DMS114 treated with DMSO at 0.1 percent for 48 hours (cell line): ENCODE results near the gene ANTXR1.

Experiments used
- DNase-seq: peaks from one replicate; lab custom pipeline; 2025; ENCODE audit not compliant: unreplicated experiment; lab: John Stamatoyannopoulos, UW

ANTXR1 gene

GRCh38 chr2:69177063-69177771, 164.2 kb downstream of the ANTXR1 start:
- DNase-seq: no peak

DNA sequence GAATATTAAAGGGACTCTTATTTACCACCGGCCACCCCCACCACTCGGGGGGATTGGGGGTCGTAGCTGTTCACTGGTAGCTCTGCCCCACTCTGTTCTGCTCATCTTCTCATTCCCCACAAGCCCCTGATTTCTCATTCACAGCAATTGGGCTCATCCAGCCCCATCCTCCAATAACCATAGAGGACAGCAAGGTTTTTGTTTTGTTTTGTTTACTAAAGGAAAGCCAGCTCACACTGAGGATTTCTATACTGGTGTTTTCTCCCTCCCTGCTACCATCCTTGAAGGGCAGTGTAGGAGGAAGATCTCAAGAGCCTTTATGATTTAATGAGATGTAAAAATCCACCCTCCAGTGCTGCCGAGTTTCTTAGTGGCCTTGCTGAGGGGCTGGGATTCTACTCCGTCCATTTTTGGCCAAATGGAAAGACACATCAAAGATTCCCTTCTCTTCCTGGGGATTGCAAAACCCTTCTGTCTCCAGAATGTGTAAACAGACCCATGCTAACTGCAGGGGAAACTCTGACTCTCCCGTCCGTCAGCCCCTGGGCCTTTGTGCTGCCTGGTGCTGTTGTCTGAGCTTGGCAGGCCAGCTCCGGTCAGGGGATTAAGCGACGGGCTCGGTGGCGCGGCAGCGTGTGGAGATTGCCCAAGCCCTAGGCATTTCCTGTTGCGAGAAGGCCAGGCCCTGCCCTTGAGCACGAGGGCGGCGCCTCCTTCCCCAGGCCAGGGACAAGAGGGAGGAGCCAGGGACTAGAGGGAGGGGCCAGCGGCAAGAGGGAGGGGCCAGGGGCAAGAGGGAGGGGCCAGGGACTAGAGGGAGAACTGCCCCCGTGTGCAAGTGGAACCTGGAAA, 165.0 kb downstream of the ANTXR1 start:
- no peak for DNase-seq

DNA sequence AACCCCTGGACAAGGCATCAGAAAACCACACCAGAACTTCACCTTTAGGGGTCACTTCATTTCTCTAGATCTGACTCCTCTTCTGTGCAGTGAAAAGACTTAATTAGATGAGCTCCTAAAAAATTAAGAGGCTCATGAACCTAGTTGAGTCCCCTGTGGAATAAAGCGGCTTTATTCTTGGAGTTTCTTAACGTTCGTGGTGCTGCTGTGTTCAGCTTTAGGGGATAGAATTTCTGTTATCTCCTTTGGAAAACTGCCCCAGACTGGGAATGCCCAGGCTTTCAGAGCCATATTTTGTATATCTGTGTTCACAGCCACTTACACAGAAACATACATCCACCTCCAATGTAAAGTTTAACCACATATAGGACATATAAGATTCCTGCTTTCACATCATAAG, 165.8 kb downstream of the ANTXR1 start:
- no peak for DNase-seq

- DNase-seq: no peak
These were observed 167.2 kb downstream of the ANTXR1 start for GRCh38 chr2:69180227-69180626.

GRCh38 chr2:69180974-69181373, 168.0 kb downstream of the ANTXR1 start:
- DNase-seq: no peak

GRCh38 chr2:69181806-69182427, 168.9 kb downstream of the ANTXR1 start:
- no peak for DNase-seq

- DNase-seq: no peak
These were observed 170.7 kb downstream of the ANTXR1 start for GRCh38 chr2:69183659-69184058.

GRCh38 chr2:69184224-69184623, 171.2 kb downstream of the ANTXR1 start:
- DNase-seq: no peak

DNA sequence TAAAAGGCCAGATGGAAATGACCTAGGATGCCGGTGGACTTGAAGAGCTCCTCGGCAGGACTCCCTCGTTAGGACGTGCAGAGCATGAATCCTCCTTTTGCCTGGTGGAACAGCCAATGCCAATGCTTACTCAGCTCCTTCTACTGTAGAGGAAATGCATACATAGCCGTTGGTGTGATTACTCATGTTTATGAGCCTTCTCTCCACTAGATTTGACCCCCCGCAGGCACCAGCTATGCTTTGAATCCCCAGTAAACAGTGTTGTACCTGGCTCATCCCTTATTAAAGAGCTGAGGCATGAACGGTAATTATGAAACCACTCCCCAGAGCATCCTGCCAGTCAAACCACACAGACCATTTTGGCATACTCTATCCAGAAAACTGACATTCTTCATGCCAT, 172.8 kb downstream of the ANTXR1 start:
- no peak for DNase-seq

- no peak for DNase-seq
These were observed 173.6 kb downstream of the ANTXR1 start for GRCh38 chr2:69186614-69187013.

- DNase-seq: no peak
These were observed 175.4 kb downstream of the ANTXR1 start for GRCh38 chr2:69188182-69188900.

GRCh38 chr2:69190743-69191404, 177.9 kb downstream of the ANTXR1 start:
- DNase-seq: no peak

- DNase-seq: no peak
These were observed 178.7 kb downstream of the ANTXR1 start for GRCh38 chr2:69191634-69192033.

DNA sequence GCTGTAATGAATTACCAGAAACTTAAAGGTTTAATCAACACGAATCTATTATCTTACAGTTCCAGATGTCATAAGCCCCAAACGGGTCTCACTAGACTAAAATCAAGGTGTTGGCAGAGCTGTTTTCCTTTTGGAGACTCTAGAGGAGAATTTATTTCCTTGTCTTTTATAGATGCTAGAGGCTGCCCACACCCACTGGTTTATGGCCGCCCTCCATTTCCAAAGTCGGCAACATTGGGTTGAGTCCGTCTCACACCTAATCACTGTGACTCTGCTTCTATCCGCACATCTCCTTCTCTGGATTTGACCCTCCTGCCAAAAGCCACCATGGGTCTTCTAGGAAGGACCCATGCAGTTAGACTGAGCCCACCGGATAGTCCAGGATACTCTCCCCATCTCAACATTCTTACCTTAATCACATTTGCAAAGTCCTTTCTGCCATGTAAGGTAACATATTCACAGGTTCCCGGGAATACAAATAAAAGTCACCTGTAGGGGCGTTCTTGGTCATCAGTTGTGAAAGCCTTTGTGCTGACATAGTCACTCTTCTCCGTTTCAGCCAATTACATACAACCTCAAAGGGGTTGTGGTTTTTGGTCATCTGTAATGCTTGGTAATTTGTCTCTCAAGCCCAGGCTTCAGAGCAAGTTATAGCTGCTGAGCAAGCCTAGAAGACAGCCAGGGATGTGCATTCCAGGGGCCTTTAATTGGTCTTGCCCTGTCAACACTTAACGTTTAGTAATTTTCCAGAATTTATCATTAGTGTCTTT, 179.4 kb downstream of the ANTXR1 start:
- DNase-seq: no peak

- no peak for DNase-seq
These were observed 182.7 kb downstream of the ANTXR1 start for GRCh38 chr2:69195706-69196105.

- DNase-seq: no peak
These were observed 183.5 kb downstream of the ANTXR1 start for GRCh38 chr2:69196327-69197117.

GRCh38 chr2:69200107-69200520, 187.1 kb downstream of the ANTXR1 start:
- no peak for DNase-seq

DNA sequence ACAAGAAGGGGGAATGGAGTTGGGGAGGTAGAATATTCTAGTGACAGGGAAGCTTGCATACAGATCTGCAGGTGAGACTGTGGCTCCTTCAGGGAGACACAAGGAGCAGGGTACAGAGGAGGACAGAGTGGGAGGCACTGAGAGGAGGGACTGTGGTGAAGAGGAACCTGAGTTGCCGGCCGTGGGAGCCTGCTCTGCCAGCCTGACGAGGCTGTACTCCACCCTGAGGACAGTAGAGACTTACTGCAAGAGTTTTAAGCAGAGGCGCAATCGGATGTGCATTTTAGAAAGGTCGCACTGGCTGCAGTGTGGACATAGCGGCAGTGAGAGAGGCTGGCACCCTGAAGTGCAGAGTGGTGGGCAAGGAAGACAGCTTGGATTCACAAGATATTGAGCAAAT, 188.3 kb downstream of the ANTXR1 start:
- no peak for DNase-seq

DNA sequence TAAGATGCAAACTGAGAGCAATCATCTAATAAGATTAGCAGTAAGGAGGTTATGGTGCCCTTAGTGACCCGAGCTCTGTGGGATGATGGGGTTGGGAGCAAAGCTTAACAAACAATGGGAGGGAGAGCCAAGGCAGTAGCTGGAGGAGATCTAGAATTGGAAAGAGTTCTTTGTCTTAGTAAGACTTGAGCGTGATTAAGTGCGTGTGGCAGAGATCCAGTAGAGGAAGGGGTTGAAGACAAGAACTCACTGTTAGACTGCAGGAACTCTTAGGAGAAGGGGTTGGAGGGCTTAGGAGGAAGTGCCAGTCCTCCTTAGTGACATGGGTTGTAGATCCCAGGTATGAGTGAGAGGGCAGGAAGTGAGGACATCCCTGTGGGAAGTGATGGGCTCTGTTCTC, 189.3 kb downstream of the ANTXR1 start:
- no peak for DNase-seq
